ENCODE data around the gene LIPC. TPM values are rescaled to one million over a fixed set of nuclear protein-coding genes. Genes with fewer than 3 reads are reported as not detected.
A peak's percentile ranks its signal among the peaks of the same experiment; 100 is the strongest.

LIPC gene
- total and polyA plus RNA-seq, 2 of the 4 experiments (the other 2 are of a cell fraction): 0.07 TPM; not detected in 1

DNA sequence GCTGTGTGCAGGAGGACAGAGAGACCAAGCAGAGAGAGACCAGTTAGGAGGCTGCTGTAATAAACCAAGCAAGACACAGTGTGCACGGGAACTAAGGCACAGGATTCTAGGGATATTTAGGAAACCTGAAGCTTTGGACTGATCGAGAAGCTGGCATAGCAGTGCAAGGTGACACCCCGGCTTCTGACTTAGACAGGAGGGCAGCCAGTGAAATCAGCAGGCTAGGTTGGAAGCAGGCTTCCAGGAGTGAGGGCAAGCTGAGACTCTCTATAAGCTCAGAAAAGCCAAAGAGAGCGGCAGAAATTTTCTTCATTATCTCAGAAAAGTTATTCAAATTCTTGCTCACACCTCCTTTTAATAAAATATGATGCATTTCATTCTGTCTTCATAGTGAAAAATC is 104.6 kb downstream of the LIPC start:
- intact Hi-C loops (cut with micrococcal nuclease): no loop called here
- dilution Hi-C loops (cut with HindIII; ENCODE audit: low sequenced_read_pairs, unreplicated experiment): no loop called here
- no peak overlapping the region for H3K18ac ChIP-seq (ENCODE audit: low read depth, low read length)
- no peak overlapping the region for H3K4me2 ChIP-seq (ENCODE audit: low read depth, low read length)
- 77% methylated on average over 3 of the region's 4 CpGs; no CpG with 5 or more reads in 1 of the 2 experiments for WGBS, 2 experiments (ENCODE audit: extremely low coverage in 2 of 2, insufficient read length in 1 of 2)
- no peak overlapping the region for H2BK20ac ChIP-seq (ENCODE audit: low read depth, low read length)
- H2AK5ac ChIP-seq (ENCODE audit: low read depth, low read length): no peak overlapping the region
- no peak overlapping the region for H3K4me3 ChIP-seq (ENCODE audit: insufficient read depth, low read depth, low read length)
- no peak overlapping the region for H4K8ac ChIP-seq (ENCODE audit: low read depth in 2 of 2, low read length in 2 of 2)
- no peak for DNase-seq
- H3K23ac ChIP-seq (ENCODE audit: low read depth, low read length): no peak overlapping the region
- H3K14ac ChIP-seq (replicated peaks; ENCODE audit: low read depth, low read length): no peak overlapping the region
- H3K9me3 ChIP-seq (ENCODE audit: control insufficient read depth, insufficient read depth, low read length): no peaks in the 10 kb centered on the region
- H3K56ac ChIP-seq (ENCODE audit: extremely low read depth, insufficient read depth, low read length): no peak overlapping the region
- in situ Hi-C loops (cut with MboI; ENCODE audit: low sequenced_read_pairs): no loop called here
- no peaks in the 10 kb centered on the region for H3K4me1 ChIP-seq (ENCODE audit: control insufficient read depth, insufficient read depth, low read length)
- no peaks in the 10 kb centered on the region for H4K20me1 ChIP-seq (ENCODE audit: insufficient read depth, low read length)
- CTCF ChIA-PET: interaction anchor here (0.5 kb wide), 1 partner anchor 23 kb away, joined by 3 read pairs; no protein-coding TSS in a partner anchor
- H2AFZ ChIP-seq (replicated peaks; ENCODE audit: low read length, poor library complexity): no peak overlapping the region
- H3K9ac ChIP-seq (ENCODE audit: low read depth, low read length): no peak overlapping the region
- H3K9me1 ChIP-seq (ENCODE audit: insufficient read depth, low read length): no peaks in the 10 kb centered on the region
- TF ChIP-seq, protein P1, sequence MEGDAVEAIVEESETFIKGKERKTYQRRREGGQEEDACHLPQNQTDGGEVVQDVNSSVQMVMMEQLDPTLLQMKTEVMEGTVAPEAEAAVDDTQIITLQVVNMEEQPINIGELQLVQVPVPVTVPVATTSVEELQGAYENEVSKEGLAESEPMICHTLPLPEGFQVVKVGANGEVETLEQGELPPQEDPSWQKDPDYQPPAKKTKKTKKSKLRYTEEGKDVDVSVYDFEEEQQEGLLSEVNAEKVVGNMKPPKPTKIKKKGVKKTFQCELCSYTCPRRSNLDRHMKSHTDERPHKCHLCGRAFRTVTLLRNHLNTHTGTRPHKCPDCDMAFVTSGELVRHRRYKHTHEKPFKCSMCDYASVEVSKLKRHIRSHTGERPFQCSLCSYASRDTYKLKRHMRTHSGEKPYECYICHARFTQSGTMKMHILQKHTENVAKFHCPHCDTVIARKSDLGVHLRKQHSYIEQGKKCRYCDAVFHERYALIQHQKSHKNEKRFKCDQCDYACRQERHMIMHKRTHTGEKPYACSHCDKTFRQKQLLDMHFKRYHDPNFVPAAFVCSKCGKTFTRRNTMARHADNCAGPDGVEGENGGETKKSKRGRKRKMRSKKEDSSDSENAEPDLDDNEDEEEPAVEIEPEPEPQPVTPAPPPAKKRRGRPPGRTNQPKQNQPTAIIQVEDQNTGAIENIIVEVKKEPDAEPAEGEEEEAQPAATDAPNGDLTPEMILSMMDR (conservative IDR thresholded peaks at IDR 0.05; ENCODE audit: low read depth, low read length): no peak
- TF ChIP-seq FOS (IDR thresholded peaks at IDR 0.05; ENCODE audit: low read depth, low read length) (no peak), MAZ (IDR thresholded peaks at IDR 0.05; ENCODE audit: borderline replicate concordance, low read depth, low read length) (no peak), RFX5 (IDR thresholded peaks at IDR 0.05; ENCODE audit: low read depth, low read length) (no peak), RCOR1 (IDR thresholded peaks at IDR 0.05; ENCODE audit: insufficient replicate concordance, low read length) (no peak), CEBPB (IDR thresholded peaks at IDR 0.05; ENCODE audit: low read depth, low read length) (no peak), CHD1 (IDR thresholded peaks at IDR 0.05; ENCODE audit: low read depth, low read length) (no peak), POLR2A (IDR thresholded peaks at IDR 0.05; ENCODE audit: low read depth, low read length) (no peak), BHLHE40 (IDR thresholded peaks at IDR 0.05; ENCODE audit: low read depth, low read length) (no peak), NFE2L2 (IDR thresholded peaks at IDR 0.05; ENCODE audit: low read depth, low read length) (no peak)
- TF ChIP-seq, protein P2, sequence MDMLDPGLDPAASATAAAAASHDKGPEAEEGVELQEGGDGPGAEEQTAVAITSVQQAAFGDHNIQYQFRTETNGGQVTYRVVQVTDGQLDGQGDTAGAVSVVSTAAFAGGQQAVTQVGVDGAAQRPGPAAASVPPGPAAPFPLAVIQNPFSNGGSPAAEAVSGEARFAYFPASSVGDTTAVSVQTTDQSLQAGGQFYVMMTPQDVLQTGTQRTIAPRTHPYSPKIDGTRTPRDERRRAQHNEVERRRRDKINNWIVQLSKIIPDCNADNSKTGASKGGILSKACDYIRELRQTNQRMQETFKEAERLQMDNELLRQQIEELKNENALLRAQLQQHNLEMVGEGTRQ (IDR thresholded peaks at IDR 0.05; ENCODE audit: low read depth, low read length): no peak
- TF ChIP-seq, protein P3, sequence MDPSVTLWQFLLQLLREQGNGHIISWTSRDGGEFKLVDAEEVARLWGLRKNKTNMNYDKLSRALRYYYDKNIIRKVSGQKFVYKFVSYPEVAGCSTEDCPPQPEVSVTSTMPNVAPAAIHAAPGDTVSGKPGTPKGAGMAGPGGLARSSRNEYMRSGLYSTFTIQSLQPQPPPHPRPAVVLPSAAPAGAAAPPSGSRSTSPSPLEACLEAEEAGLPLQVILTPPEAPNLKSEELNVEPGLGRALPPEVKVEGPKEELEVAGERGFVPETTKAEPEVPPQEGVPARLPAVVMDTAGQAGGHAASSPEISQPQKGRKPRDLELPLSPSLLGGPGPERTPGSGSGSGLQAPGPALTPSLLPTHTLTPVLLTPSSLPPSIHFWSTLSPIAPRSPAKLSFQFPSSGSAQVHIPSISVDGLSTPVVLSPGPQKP (IDR thresholded peaks at IDR 0.05; ENCODE audit: borderline replicate concordance, low read depth, low read length): no peak
- H2AK9ac ChIP-seq (replicated peaks; ENCODE audit: low read depth, low read length, poor library complexity): no peak overlapping the region
- no peak for ATAC-seq (ENCODE audit: low read depth)
- H2BK5ac ChIP-seq (ENCODE audit: low read depth, low read length, poor library complexity, severe bottlenecking): no peak overlapping the region
- H3K36me3 ChIP-seq (ENCODE audit: control insufficient read depth, insufficient read depth, low read length): no peaks in the 10 kb centered on the region
- H2BK120ac ChIP-seq (ENCODE audit: low read depth, low read length): no peak overlapping the region
- POLR2A ChIA-PET (ENCODE audit: unreplicated experiment): no interaction called here
- H4K5ac ChIP-seq (ENCODE audit: low read depth, low read length): no peak overlapping the region
- no peak overlapping the region for H3K27ac ChIP-seq (ENCODE audit: insufficient read depth, low read length)
- no peaks in the 10 kb centered on the region for H3K79me1 ChIP-seq (ENCODE audit: low read depth in 1 of 2, low read length in 2 of 2)
- peaks cover 17% of the 10 kb centered on the region for H3K27me3 ChIP-seq (ENCODE audit: control insufficient read depth, insufficient read depth, low read length)
- no peak overlapping the region for H3K4ac ChIP-seq (ENCODE audit: low read depth, low read length)
- H4K91ac ChIP-seq (ENCODE audit: insufficient read depth, low read depth, low read length): no peak overlapping the region
- BruUV-seq (replicated peaks): no TSS peak
- H2BK15ac ChIP-seq (ENCODE audit: low read depth, low read length): 0 out of 3 replicates have a peak overlapping the region, but pooled peaks have one; percentile 28

Data from IMR-90 (cell line).